GM21367 (cell line): Measurements from ENCODE around the gene CYB561D1.

Source experiments
- ATAC-seq: cut with Tn5 transposase; IDR thresholded peaks from one replicate; pipeline ENCODE4 v1.9.1; 2021; ENCODE audit not compliant: unreplicated experiment

The CYB561D1 gene

DNA sequence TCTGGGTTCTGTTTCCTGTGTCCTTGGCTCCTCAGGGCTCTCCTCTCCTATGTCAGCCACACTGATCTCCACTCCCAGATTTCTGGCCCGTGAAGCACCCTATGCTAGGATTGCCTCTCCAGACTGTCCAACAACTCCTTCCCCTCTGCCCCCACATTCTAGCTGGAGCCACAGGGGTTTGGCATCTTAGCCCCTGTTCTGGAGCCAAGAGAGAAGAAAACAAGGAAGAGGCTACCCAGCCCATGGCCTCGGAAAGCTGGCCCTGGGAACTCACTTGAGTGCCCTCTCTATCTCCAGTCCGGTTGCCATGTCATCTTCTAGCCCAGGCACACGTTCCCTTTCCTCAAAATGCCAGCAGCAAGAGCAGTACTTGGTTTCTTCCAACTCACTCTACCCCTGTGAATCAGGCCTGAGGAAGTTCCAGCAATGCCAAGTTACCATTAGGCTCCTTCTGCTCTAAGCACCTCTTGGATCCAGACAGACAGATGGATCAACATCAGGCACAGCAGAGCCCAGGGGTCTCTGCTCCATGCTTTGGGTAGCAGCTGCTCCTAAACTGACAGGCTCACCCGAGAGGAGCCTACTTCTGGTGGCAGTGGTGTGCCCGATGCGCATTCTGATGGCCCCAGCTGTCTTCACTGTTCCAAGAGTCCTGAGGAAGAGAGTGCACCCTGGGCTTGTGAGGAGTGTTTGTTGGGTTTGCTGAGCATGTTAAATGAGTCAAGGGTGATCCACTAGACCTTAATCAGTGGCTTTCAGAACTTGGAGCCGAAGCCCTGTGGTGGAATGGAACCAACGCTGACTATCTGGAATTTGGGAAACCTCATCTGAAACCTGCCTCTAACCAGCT lies 34.2 kb downstream of the CYB561D1 start:
- ATAC-seq: no peak

GRCh38 chr1:109528712-109529111 lies 34.8 kb downstream of the CYB561D1 start:
- no peak for ATAC-seq

DNA sequence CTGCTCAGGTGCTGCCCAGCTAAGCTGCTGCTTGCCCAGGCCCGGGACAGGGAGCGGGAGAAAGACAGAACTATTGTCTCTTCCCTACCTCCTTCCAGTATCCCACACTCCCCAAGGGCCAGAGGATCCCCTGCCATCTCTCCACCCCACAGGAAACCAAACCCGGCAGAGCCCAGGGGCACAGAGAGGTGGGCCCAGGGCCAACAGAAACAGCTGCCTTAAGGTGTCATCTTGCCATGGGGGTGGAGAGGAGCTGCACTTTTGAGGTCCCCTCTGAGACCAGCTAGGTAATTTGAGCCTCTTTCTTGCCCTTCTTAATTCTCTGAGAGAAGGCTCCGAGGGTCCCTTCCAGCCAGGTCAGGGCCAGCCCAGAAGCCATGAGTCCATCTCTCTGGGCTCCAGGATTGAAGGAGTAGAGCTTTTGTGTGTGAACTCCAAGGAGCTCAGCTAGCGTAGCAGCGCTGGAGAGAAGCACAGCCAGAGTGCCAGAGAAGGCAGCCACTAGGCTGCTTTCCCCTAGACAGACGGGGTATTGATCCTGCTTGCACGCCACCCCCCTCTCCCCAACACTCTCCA lies 36.1 kb downstream of the CYB561D1 start:
- no peak for ATAC-seq

DNA sequence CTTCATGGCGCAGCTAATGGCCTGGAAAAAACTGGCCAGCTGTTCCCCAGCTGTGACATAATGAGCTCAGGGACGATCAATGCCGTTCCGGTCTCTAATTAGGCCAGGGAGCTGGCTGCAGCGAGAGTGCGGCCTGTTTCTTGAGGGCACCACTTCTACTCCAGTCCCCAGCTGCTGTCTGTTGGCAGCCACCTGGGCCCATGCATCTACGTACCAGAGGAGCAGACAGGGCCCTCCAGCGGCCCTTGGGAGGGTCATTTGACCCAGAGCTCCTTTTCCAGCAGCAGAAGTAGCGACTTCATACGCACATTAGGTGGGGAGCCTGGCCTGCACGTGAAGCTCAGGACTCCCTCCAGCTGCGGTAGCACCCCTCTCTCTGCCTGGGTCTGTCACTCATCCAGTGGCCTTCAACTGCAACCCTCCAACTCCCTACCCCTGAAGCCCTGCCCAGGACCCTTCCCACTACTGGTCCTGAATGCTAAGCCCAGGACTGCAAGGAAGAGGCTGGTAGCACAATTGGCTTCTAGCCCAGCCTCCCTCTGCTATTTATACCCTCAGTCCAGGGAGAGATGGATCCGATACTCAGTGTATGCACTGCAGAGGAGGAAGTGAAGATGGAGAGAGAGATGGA lies 36.7 kb downstream of the CYB561D1 start:
- ATAC-seq: no peak

DNA sequence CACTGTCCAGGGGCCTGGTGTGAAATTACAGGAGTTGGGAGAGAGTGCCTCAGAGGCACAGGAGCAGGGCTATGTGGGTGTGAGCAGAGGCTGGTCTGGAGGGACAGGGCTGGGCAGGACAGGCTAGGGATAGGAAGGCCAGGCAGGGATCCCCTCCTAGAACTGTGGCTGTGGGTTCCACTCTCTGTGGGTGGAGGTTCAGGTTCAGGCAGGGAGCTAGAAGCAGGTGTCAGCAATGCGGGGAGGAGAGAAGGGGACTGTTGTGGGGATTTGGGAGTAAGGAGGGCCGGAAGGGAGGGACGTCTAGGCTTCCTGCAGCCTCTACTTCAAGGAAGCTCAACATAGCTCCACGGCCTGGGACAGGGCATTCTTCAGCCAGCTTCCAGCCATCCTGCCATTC lies 37.5 kb downstream of the CYB561D1 start:
- no peak for ATAC-seq

DNA sequence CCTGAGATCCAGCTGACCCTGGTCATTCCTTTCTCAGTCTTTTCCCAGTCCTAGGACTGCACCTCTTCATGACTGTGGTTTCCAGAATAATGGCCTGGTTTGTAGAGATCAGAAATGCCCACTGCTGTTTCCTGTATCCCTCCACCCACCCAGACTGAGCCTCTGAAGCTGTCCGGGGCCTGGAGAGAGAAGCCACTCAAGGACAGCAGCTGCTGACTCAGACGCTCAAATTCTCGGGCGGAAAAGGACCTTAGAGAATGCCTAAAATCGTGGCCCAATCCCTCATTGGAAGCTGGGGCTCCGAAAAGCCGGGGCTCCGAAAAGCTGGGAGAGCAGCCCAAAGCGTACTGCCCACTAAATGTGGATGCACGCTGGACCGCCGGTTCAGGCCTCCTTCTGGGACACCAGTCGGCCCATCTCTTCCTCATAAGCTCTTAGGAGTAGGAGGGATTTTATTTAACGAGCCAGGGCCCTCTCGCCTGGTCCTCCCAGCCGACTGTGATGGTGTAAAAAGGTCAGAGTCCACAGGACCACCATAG lies 38.0 kb downstream of the CYB561D1 start:
- no peak for ATAC-seq

DNA sequence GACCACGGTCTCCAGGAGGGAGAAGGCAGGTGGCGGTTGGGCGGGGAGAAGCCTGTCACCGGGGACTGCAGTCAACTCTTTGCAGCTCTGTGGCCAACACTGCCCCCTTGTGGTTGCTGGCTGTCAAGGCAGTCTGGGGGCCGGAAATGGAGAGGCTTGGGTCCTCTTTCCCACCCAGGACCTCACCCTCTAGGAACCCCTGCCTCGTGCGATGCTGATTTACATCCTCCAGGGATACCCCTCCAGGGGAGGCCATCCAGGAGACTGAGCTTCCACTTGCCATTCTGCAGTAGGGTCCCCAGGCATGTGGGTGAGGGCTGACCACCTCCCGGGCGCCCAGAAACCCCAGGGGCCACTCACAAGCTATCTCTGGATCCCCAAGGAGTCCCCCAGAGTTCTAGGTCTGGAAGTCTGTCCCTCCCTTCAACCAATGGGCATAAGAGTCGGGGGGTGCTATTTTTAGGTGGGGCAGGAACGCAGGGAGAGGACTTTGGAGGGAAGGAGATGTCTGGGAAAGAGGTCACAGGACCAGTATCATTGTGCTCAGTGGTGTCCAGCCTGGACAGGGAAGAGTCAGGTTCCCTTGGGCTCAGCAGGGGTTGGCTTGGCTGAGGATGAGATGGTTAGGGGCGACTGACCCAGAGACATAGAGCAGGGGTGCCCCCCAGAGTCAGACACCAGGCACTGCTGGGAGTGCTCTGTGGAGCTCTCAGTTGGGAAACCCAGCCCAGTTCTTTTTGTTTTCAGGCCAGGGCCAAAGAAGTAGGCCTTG lies 38.7 kb downstream of the CYB561D1 start:
- ATAC-seq: peak; percentile 60

DNA sequence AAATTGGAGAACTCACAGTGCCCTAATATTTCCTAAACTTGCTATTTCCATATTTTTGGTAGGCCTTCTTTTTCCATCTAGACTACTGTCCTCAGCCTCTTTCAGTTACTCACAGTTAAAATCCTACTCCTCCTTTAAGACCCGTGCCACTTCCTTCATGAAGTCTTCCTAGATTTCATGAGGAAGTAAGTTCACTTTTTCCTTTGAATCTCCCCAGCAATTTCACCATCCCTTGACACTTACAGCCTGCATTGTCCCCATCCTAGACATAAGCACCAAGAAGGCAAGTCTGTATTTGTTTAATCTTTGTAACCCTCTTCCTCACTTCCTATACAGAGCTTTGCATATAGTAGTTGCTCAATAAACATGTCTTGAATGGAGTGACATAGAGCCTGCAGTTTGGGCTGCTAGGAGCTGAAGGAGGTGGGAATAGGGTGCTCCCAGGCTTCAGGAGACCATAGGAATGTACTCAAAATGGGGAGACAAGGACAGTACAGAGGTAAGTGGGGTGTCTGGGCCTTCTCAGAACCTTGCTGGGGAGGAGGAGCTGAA lies 40.5 kb downstream of the CYB561D1 start:
- ATAC-seq: no peak

DNA sequence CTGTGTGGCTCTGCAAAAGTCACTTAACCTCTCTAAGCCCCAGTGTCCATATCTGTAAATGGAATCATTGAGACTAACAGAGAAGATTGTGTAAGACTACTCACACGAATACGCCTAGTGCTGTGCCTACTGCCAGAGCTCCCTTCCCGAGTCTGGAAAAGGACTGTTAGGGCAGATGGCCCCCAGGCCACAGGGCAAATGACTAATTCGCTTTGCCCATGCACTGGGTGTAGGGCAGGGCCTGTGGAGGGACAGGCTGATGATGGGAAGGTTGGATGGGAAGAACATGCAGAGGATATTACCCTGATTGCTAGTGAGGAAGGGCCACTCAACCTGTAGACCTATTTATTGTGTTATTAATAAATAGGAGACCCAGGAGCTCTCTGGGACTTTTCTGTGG lies 41.6 kb downstream of the CYB561D1 start:
- ATAC-seq: no peak

- no peak for ATAC-seq
Observed at GRCh38 chr1:109535971-109536491, 42.1 kb downstream of the CYB561D1 start.

GRCh38 chr1:109537450-109538178 lies 43.7 kb downstream of the CYB561D1 start:
- ATAC-seq: no peak

- no peak for ATAC-seq
Observed at GRCh38 chr1:109538827-109539555, 45.1 kb downstream of the CYB561D1 start.

DNA sequence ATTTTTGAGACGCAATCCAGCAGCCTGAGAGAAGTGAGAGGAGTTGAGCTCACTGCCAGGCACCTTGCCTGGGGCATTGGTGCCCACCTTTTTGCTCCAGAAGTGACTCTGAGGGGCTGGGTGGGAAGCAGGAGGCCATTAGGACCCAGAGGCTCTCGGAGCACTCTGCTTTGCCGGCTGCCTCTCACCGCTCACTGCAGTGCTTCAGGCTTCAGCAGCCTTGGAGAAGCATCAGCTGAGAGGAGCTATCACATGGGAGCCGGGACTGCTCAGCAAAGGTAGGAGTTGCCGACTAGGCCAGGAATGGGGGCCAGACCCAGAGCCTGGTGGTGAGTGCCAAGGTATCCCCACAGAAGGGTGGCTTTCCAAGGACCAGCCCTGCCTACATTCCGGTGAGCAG lies 45.8 kb downstream of the CYB561D1 start, which contains the start of gene GPR61:
Gene GPR61, plus strand, starts transcription at position 197 of the 400 bp plus-strand sequence. CDS start 3,151 bp downstream, outside the sequence.
- ATAC-seq: no peak

DNA sequence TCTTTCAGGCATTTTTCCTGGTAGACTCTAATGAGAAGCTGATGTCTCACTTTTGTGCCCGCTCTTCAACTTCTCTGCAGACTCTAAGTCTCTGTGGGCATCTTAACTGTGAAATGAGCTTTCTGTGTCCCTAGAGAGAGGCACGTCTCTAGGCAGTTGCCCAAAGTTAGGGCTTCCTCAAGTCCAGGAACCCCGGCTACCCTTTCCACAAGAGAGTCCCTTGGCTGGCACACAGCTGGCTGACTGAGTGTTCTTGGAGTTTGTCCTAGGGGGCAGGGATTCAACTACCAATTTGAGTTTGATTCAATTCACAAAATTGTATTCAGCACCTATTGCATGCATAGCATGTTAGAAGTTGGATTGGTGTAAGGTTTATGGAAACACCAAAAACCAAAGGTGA lies 47.2 kb downstream of the CYB561D1 start:
- ATAC-seq: no peak

DNA sequence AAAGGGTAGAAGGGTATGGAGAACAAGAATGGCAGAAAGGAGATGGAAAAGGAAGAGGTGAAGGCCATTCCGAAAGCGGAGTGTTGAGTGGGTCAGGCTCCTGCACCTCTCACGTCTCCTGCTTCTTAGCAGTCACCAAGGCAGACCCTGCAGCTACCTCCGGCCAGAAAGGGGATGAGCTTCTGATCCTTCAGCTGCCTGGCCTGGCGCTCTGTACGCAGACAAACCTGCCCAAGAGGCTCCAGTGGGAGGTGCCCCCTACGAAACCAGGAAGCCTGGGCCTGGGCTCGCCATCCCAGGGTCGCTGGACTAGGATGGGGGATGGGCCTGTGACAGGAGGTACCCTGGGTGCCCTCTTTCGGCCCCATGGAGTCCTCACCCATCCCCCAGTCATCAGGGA lies 48.8 kb downstream of the CYB561D1 start:
- ATAC-seq: no peak

DNA sequence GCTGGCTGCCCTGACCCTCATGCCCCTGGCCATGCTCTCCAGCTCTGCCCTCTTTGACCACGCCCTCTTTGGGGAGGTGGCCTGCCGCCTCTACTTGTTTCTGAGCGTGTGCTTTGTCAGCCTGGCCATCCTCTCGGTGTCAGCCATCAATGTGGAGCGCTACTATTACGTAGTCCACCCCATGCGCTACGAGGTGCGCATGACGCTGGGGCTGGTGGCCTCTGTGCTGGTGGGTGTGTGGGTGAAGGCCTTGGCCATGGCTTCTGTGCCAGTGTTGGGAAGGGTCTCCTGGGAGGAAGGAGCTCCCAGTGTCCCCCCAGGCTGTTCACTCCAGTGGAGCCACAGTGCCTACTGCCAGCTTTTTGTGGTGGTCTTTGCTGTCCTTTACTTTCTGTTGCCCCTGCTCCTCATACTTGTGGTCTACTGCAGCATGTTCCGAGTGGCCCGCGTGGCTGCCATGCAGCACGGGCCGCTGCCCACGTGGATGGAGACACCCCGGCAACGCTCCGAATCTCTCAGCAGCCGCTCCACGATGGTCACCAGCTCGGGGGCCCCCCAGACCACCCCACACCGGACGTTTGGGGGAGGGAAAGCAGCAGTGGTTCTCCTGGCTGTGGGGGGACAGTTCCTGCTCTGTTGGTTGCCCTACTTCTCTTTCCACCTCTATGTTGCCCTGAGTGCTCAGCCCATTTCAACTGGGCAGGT lies 49.5 kb downstream of the CYB561D1 start:
- no peak for ATAC-seq

DNA sequence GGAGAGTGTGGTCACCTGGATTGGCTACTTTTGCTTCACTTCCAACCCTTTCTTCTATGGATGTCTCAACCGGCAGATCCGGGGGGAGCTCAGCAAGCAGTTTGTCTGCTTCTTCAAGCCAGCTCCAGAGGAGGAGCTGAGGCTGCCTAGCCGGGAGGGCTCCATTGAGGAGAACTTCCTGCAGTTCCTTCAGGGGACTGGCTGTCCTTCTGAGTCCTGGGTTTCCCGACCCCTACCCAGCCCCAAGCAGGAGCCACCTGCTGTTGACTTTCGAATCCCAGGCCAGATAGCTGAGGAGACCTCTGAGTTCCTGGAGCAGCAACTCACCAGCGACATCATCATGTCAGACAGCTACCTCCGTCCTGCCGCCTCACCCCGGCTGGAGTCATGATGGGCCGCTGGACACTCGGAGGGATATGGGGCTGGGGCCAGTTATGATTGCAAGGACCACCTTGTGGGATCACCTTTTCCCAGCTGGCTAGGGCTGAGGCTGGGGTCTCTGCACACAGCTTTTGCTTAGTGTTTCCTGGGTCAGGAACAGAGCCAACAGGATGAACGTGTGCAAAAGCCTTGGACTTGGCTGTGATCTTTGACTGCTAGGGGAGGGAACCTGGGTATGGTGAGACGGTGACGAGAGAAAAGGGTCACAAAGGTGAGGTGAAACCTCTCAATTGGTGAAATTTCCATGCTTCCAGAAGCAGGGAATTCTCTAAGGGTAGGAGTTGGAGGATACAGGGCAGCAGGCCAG lies 50.3 kb downstream of the CYB561D1 start:
- no peak for ATAC-seq
